Hepatocyte (in vitro differentiated cells): ENCODE measurements around the gene PACS1. TPM values are rescaled to one million over a fixed set of nuclear protein-coding genes. Genes with fewer than 3 reads are reported as not detected.

Experiments
- DNase-seq: peaks from one replicate; pipeline ENCODE4 v3.0.0-alpha.2; 2016; ENCODE audit warnings: low spot score
- H2AFZ ChIP-seq: fragments of 200-600 bp; sonication (generic); 2 replicates; pipeline ENCODE4 v1.6.0; 2016; ENCODE audit warnings: antibody characterized with exemption, mild to moderate bottlenecking
- H3K27ac ChIP-seq: fragments of 200-600 bp; sonication (generic); 2 replicates; pipeline ENCODE4 v1.5.1; 2016; ENCODE audit warnings: mild to moderate bottlenecking
- H3K27me3 ChIP-seq: fragments of 200-600 bp; sonication (generic); 2 replicates; pipeline ENCODE4 v1.6.1; 2016
- H3K36me3 ChIP-seq: fragments of 200-600 bp; sonication (generic); replicated peaks from 2 replicates; pipeline ENCODE4 v1.5.1; 2016; ENCODE audit warnings: low read depth; ENCODE audit not compliant: insufficient read depth
- H3K4me1 ChIP-seq: fragments of 200-600 bp; sonication (generic); 2 replicates; pipeline ENCODE4 v1.5.1; 2016; ENCODE audit warnings: mild to moderate bottlenecking, moderate library complexity; ENCODE audit not compliant: insufficient read depth
- H3K4me2 ChIP-seq: fragments of 200-600 bp; sonication (generic); 2 replicates; pipeline ENCODE4 v1.6.0; 2016
- H3K4me3 ChIP-seq: fragments of 200-600 bp; sonication (generic); 2 replicates; pipeline ENCODE4 v1.5.1; 2016; ENCODE audit warnings: mild to moderate bottlenecking
- H3K79me2 ChIP-seq: fragments of 200-600 bp; sonication (generic); 2 replicates; pipeline ENCODE4 v1.6.0; 2017; ENCODE audit warnings: mild to moderate bottlenecking
- H3K9me2 ChIP-seq: fragments of 200-600 bp; sonication (generic); replicated peaks from 2 replicates; pipeline ENCODE4 v1.6.0; 2017; ENCODE audit warnings: mild to moderate bottlenecking; ENCODE audit not compliant: insufficient read depth
- H3K9me3 ChIP-seq: fragments of 200-600 bp; sonication (generic); 2 replicates; pipeline ENCODE4 v1.5.1; 2016; ENCODE audit warnings: low read depth, mild to moderate bottlenecking
- H4K20me1 ChIP-seq: fragments of 200-600 bp; sonication (generic); 2 replicates; pipeline ENCODE4 v1.6.0; 2016; ENCODE audit warnings: mild to moderate bottlenecking; ENCODE audit not compliant: insufficient read depth, poor library complexity, severe bottlenecking
- CTCF ChIP-seq: fragments of 200-600 bp; sonication (generic); IDR thresholded peaks from 2 replicates; pipeline ENCODE4 v1.5.1; 2016; ENCODE audit warnings: antibody characterized with exemption, mild to moderate bottlenecking; ENCODE audit not compliant: poor library complexity
- EZH2 ChIP-seq: fragments of 200-600 bp; sonication (generic); IDR thresholded peaks from 2 replicates; pipeline ENCODE4 v1.6.1; 2016; ENCODE audit warnings: antibody characterized with exemption, mild to moderate bottlenecking, borderline replicate concordance
- EZH2phosphoT487 ChIP-seq: fragments of 200-600 bp; sonication (generic); IDR thresholded peaks from one replicate; pipeline ENCODE4 v1.6.1; 2018; ENCODE audit warnings: antibody characterized with exemption, mild to moderate bottlenecking, low read depth, moderate library complexity; ENCODE audit not compliant: unreplicated experiment, severe bottlenecking
- WGBS: methylation state at CpG from one replicate; pipeline ENCODE4 v1.1.6; 2016; ENCODE audit warnings: low lambda C conversion rate; ENCODE audit errors: missing lambda C conversion rate; 5-methylcytosine and 5-hydroxymethylcytosine counted together
- polyA plus RNA-seq: library from polyadenylated mRNA; unstranded; fragments of >200 nt; fragmentation: Nextera tagmentation; extraction: Ambion mirVana; gene quantifications from 2 replicates; pipeline ENCODE4 v1.2.1, GENCODE V29; 2016
- total RNA-seq: library from RNA; depleted of rRNA; stranded (reverse); fragments of >200 nt; gene quantifications from 2 replicates; pipeline ENCODE4 v1.2.3, GENCODE V29; 2014

PACS1 gene
- total and polyA plus RNA-seq, 2 experiments from 2014 or later = 28.2 to 71.5 TPM

- H3K4me2 ChIP-seq = no peak overlapping the region
- no peak for TF ChIP-seq EZH2
- TF ChIP-seq CTCF = no peak
- no peak for TF ChIP-seq EZH2phosphoT487
- no peaks in the 10 kb centered on the region for H3K9me2 ChIP-seq
- no peaks in the 10 kb centered on the region for H3K9me3 ChIP-seq
- H4K20me1 ChIP-seq = peaks cover 5% of the 10 kb centered on the region
- no peaks in the 10 kb centered on the region for H3K27me3 ChIP-seq
- H2AFZ ChIP-seq = no peak overlapping the region
- H3K79me2 ChIP-seq = peaks cover 54% of the 10 kb centered on the region
- 99% methylated on average over 7 of the region's 7 CpGs for whole genome bisulfite sequencing
- H3K27ac ChIP-seq = no peak overlapping the region
- H3K4me3 ChIP-seq = no peak overlapping the region
- H3K4me1 ChIP-seq = peaks cover 18% of the 10 kb centered on the region
- no peak for DNase-seq
- H3K36me3 ChIP-seq = peaks cover 3% of the 10 kb centered on the region
Measured at GRCh38 chr11:66055021-66055420, 15.1 kb upstream of the PACS1 start.

- H3K4me3 ChIP-seq = no peak overlapping the region
- no peaks in the 10 kb centered on the region for H3K9me3 ChIP-seq
- 93% methylated on average over 7 of the region's 7 CpGs for WGBS
- no peak for DNase-seq
- H3K4me2 ChIP-seq = no peak overlapping the region
- no peak overlapping the region for H3K27ac ChIP-seq
- peaks cover 7% of the 10 kb centered on the region for H3K4me1 ChIP-seq
- H3K9me2 ChIP-seq = no peaks in the 10 kb centered on the region
- no peaks in the 10 kb centered on the region for H3K27me3 ChIP-seq
- TF ChIP-seq CTCF (no peak), EZH2phosphoT487 (no peak)
- H2AFZ ChIP-seq = no peak overlapping the region
- H4K20me1 ChIP-seq = peaks cover 5% of the 10 kb centered on the region
- peaks cover 57% of the 10 kb centered on the region for H3K79me2 ChIP-seq
- peaks cover 3% of the 10 kb centered on the region for H3K36me3 ChIP-seq
Measured at GRCh38 chr11:66056501-66056900, 13.6 kb upstream of the PACS1 start.

GRCh38 chr11:66059966-66060680 is 9.9 kb upstream of the PACS1 start:
- H3K27me3 ChIP-seq = no peaks in the 10 kb centered on the region
- no peak overlapping the region for H3K4me2 ChIP-seq
- no peaks in the 10 kb centered on the region for H3K4me1 ChIP-seq
- no peaks in the 10 kb centered on the region for H3K9me2 ChIP-seq
- H3K79me2 ChIP-seq = peaks cover 48% of the 10 kb centered on the region
- H3K36me3 ChIP-seq = peaks cover 10% of the 10 kb centered on the region
- WGBS = 83% methylated on average over 8 of the region's 8 CpGs
- no peak overlapping the region for H3K4me3 ChIP-seq
- no peak for DNase-seq
- H4K20me1 ChIP-seq = no peaks in the 10 kb centered on the region
- no peaks in the 10 kb centered on the region for H3K9me3 ChIP-seq
- TF ChIP-seq EZH2phosphoT487 (no peak), CTCF (no peak), EZH2 (no peak)
- H3K27ac ChIP-seq = no peak overlapping the region
- no peak overlapping the region for H2AFZ ChIP-seq
